B cell (primary cell): ENCODE results near the gene GFOD1.

Experiments used
- CTCF ChIP-seq: fragments of 200-600 bp; IDR thresholded peaks from one replicate; pipeline ENCODE4 v1.8.0; 2022; ENCODE audit warnings: antibody characterized with exemption, mild to moderate bottlenecking
- EZH2 ChIP-seq: IDR thresholded peaks from 2 replicates; pipeline ENCODE4 v1.6.1; 2012; ENCODE audit warnings: borderline replicate concordance, low read depth, mild to moderate bottlenecking, moderate library complexity, low read length; ENCODE audit not compliant: insufficient read depth, poor library complexity, severe bottlenecking

- TF ChIP-seq CTCF = no peak
- no peak for TF ChIP-seq EZH2
Observed at GRCh38 chr6:13355043-13355945, 132.1 kb downstream of the GFOD1 start.
